ENCODE measurements around the gene NUPR2. TPM values are rescaled to one million over a fixed set of nuclear protein-coding genes. Genes with fewer than 3 reads are reported as not detected.

NUPR2 gene
- total and polyA plus RNA-seq, 2 of the 8 experiments (the other 6 are each of a cell fraction or from before 2014, with no cell fraction given) = not detected

DNA sequence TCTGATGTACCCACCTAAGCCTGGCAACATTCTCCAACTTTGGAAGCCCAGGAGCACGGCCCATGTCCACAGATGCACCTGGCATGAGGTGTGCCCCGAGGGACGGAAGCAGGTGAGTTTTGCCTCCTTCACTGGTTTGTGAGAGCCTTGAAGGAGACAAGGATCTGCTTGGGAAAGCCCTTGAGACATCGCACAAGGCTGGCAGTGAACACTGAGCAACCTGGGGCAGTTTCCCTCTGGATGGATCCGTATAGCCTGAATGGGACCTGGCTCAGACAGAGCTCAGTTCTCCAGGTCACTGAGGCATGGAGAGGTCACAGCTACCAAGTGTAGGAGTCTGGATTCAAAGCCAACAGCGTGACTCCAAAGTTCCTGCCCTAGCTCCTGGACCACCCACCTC lies 8.8 kb upstream of the NUPR2 start (continued):
- TF ChIP-seq JUN (IDR thresholded peaks at IDR 0.05; ENCODE audit: low read depth, low read length) (no peak), CBX5 (IDR thresholded peaks at IDR 0.05; ENCODE audit: low read depth, low read length) (no peak), SAP30 (IDR thresholded peaks at IDR 0.05; ENCODE audit: insufficient read depth, insufficient replicate concordance, low read length) (no peak), CEBPB (IDR thresholded peaks at IDR 0.05; ENCODE audit: low read depth, low read length) (no peak), SIX5 (IDR thresholded peaks at IDR 0.05; ENCODE audit: low read depth, low read length) (no peak)

Data from H1 (cell line).